ENCODE results near the gene IL1A. TPM values are rescaled to one million over a fixed set of nuclear protein-coding genes. Genes with fewer than 3 reads are reported as not detected.

Gene IL1A
- total RNA-seq, 1 donor from 2014 or later = 1.9 TPM

GRCh38 chr2:112787729-112788393 is 3.6 kb upstream of the IL1A start:
- intact Hi-C loops (cut with DNase I) = no loop called here
- Histone ChIP-seq H3K27ac (no peak overlapping the region), H3K4me3 (no peak overlapping the region), H3K9me3 (no peaks in the 10 kb centered on the region), H3K4me1 (no peaks in the 10 kb centered on the region), H3K27me3 (no peaks in the 10 kb centered on the region), H3K36me3 (no peaks in the 10 kb centered on the region)
- DNase-seq (no peak), ATAC-seq (peak; percentile 69)
- no peak for TF ChIP-seq CTCF (IDR thresholded peaks at IDR 0.05)

DNA sequence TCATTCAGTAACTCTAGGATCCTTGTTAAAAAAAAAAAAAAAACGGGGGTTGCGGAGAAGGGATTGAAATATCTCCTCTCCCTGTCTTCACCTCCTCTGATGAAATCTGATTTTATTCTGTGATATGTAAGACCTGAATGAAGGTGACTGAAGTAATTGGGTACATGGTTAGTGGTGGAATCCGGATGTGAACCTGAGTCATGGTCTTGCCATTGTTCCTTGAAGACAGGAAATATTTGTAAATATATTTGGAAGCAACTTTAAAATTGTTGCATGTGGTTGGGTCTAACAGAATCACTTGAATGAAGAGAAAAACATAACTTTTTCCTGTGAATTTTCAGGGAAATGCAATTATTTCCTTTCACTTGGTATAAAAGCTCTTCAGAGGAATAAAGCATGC is 3.0 kb upstream of the IL1A start:
- Histone ChIP-seq H3K4me1 (no peaks in the 10 kb centered on the region), H3K27me3 (no peaks in the 10 kb centered on the region), H3K9me3 (no peaks in the 10 kb centered on the region), H3K4me3 (no peak overlapping the region), H3K36me3 (no peaks in the 10 kb centered on the region), H3K27ac (no peak overlapping the region)
- TF ChIP-seq CTCF (IDR thresholded peaks at IDR 0.05) = no peak
- DNase-seq = no peak
- no peak for ATAC-seq
- intact Hi-C loops (cut with DNase I) = no loop called here

DNA sequence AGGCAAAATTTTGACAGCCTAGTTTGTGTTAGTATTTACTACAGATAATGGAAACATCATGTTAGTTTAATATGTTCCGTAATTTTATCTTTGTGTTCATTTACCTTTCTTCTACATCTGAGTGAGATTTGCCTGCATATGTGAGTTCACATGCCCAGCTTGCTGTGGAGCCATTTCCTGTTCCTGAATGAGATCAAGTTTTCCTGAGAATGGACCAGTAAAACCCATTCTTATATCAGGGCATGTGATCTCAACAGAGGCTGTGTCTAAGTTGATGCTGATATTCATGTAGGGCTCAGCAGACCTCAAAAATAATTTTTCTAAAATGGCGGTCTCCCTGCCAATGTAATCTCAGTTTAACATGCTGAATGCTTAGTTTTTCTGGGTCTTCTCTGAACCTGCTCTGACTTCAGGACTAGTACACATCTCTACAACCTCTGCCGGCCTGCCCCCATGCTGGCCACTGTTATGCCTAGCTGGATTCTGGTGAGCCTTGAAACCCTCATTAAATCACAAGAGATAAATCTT is 1.0 kb downstream of the IL1A start:
- Histone ChIP-seq H3K27me3 (no peaks in the 10 kb centered on the region), H3K36me3 (no peaks in the 10 kb centered on the region), H3K4me3 (no peak overlapping the region), H3K27ac (no peak overlapping the region), H3K4me1 (no peaks in the 10 kb centered on the region), H3K9me3 (no peaks in the 10 kb centered on the region)
- ATAC-seq (no peak), DNase-seq (no peak)
- intact Hi-C loops (cut with DNase I) = no loop called here
- TF ChIP-seq CTCF (IDR thresholded peaks at IDR 0.05) = no peak

DNA sequence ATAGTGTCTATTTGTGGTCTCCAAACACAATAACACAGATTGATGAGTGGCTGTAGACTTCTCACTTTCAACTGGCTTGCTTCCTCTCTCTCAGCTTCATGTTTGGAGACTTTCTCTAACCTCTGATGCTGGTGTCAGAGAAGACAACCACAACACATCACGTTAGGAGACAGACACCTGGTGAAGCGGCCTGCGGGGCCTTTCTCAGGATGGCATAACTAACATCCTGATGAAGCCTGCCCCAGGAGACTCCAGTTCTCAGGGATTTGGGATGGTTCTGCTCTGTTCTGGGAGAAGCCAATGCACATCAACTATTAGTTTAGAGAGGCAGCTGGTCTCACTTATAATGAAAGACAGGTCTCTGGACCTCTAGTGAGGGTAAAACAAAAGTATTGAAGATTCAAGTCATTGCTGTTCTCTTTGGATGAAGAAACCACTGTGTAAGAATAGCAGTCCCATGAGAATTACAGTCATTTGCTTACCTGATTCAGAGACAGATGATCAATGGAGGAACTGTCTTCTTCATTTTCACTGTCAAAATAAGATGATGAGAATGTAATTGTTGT is 2.0 kb downstream of the IL1A start:
- H3K36me3 ChIP-seq = no peaks in the 10 kb centered on the region
- H3K4me1 ChIP-seq = no peaks in the 10 kb centered on the region
- H3K4me3 ChIP-seq = no peak overlapping the region
- no peak for TF ChIP-seq CTCF (IDR thresholded peaks at IDR 0.05)
- H3K27ac ChIP-seq = no peak overlapping the region
- no peaks in the 10 kb centered on the region for H3K27me3 ChIP-seq
- ATAC-seq (no peak), DNase-seq (no peak)
- intact Hi-C loops (cut with DNase I) = no loop called here
- no peaks in the 10 kb centered on the region for H3K9me3 ChIP-seq

DNA sequence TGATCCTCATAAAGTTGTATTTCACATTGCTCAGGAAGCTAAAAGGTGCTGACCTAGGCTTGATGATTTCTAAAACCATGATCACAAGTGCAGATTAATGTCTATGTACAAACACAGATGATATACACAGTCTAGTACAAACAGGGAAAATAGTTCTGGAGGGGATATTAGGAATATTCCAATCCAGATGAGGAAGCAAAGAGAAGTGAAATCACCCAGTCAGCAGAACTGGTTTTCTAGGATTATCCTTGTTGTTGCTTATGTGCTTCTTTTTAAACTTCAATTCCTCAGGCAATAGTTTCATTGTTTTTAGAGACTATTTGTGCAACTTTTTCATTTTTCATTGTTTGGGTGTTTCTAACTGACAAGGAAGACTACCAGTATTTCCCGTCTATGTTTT is 4.7 kb downstream of the IL1A start:
- ATAC-seq (no peak), DNase-seq (no peak)
- TF ChIP-seq CTCF (IDR thresholded peaks at IDR 0.05) = no peak
- Histone ChIP-seq H3K4me3 (no peak overlapping the region), H3K27me3 (no peaks in the 10 kb centered on the region), H3K4me1 (no peaks in the 10 kb centered on the region), H3K27ac (no peak overlapping the region), H3K36me3 (no peaks in the 10 kb centered on the region), H3K9me3 (no peaks in the 10 kb centered on the region)
- intact Hi-C loops (cut with DNase I) = no loop called here
